Esophagus muscularis mucosa (tissue), 4 donors: ENCODE results near the gene CDH18.

Experiments used
- CTCF ChIP-seq, 3 experiments: fragments of 200-600 bp in 2 of 3; fragments of 450-650 bp in 1 of 3; sonication (generic) in 2 of 3; IDR thresholded peaks; one replicate each; pipeline ENCODE4 v1.5.1; 2017 to 2019; ENCODE audit warnings: antibody characterized with exemption in 3 of 3, mild to moderate bottlenecking in 2 of 3, moderate library complexity in 1 of 3
- EP300 ChIP-seq: sonication (generic); formaldehyde crosslinking; IDR thresholded peaks from one replicate; pipeline ENCODE4 v1.6.1; 2017; ENCODE audit warnings: antibody characterized with exemption
- POLR2A ChIP-seq: fragments of 450-650 bp; IDR thresholded peaks from one replicate; pipeline ENCODE4 v1.6.1; 2017; ENCODE audit warnings: antibody characterized with exemption, moderate library complexity, mild to moderate bottlenecking, low read depth
- POLR2AphosphoS5 ChIP-seq, 2 donors: sonication (generic); formaldehyde crosslinking; IDR thresholded peaks; one replicate each; pipeline ENCODE4 v1.6.1; 2017; ENCODE audit warnings: antibody characterized with exemption in 2 of 2

- TF ChIP-seq POLR2A: no peak
- no peak for TF ChIP-seq CTCF (IDR thresholded peaks at IDR 0.05)
- no peak for TF ChIP-seq POLR2AphosphoS5 (IDR thresholded peaks at IDR 0.05)
- no peak for TF ChIP-seq EP300
Observed at GRCh38 chr5:19862711-19863110, 125.3 kb downstream of the CDH18 start.
